GM12872 (cell line): ENCODE results near the gene ATG4B.

ENCODE experiments used
- CTCF ChIP-seq: IDR thresholded peaks from 3 replicates; pipeline ENCODE4 v1.5.1; 2011; ENCODE audit warnings: low read depth, mild to moderate bottlenecking, low read length, moderate library complexity; ENCODE audit not compliant: insufficient read depth

The ATG4B gene

GRCh38 chr2:241616168-241617125 is 21.0 kb upstream of the ATG4B start:
- no peak for TF ChIP-seq CTCF

DNA sequence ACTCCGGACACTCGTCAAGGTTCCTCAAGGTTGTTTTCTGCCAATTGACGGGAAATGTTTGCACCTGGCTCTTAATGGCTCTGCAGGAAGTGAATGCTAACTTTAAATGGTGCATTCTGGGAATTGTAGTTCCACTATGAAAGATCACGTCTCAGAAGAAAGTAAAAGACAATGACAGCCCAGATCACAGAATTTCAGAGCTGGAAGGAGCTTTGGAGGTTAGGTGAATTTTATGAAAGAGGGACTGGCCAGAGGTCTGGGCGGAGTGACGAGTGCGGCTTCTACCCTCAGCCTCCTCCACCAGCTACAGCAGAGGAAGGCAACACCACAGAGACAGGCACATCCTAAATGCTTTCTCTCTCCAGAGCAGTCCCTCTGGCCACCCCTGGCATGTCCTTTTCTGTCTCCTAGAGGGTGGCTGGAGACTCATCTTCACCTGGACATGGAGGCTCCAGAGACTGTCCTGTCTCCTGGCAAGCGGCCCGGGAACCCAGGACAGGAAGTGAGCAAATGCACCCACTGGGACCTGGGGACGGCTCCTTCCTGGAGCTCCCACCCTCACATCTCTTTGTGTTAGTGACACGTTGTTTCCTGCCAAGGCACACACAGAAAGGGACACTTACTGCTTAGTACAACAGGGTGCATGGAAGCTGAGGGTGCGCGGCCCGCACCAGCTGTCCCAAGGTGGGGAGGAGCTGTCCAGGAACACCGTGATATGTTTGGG is 19.9 kb upstream of the ATG4B start:
- TF ChIP-seq CTCF = no peak

- TF ChIP-seq CTCF = no peak
Measured at GRCh38 chr2:241618296-241618805, 19.1 kb upstream of the ATG4B start.

DNA sequence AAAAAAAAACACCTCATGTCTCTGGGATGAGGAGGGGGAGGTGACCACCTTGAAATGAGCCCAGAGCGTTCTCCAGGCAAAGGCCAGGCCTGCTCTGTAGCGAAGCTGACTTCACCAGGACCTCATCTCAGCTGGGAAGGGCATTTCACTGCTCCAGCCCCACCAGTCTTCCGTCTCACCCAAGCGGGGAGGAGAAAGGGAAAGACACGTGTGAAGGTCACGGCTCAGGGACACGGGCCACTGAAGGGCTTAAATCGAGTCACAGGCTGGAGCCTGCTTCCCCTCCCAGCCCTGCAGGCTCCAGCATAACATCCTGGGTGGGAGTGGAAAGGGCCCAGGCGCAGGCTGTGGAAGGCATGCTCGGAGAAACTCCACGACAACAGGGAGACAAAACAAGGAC is 18.7 kb upstream of the ATG4B start:
- TF ChIP-seq CTCF = no peak

GRCh38 chr2:241619597-241620418 is 17.7 kb upstream of the ATG4B start:
- TF ChIP-seq CTCF = no peak

DNA sequence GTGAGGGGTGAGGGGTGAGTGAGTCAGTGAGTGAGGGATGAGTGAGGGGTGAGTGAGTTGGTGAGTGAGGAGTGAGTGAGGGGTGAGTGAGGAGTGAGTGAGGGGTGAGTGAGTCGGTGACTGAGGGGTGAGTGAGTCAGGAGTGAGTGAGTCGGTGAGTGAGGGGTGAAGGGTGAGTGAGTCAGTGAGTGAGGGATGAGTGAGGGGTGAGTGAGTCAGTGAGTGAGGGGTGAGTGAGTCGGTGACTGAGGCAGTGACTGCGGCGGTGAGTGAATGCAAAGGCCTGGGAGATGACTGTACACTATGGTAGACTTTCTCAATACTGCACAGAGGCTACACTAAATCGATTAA is 17.1 kb upstream of the ATG4B start:
- no peak for TF ChIP-seq CTCF

- TF ChIP-seq CTCF = no peak
Measured at GRCh38 chr2:241627675-241628074, 9.8 kb upstream of the ATG4B start.
